Heart right ventricle (tissue), 16 donors: ENCODE data around the gene ZC3H12D. TPM values are rescaled to one million over a fixed set of nuclear protein-coding genes. Genes with fewer than 3 reads are reported as not detected.

Experiments used
- ATAC-seq, 8 donors: fragments of 200-7000 bp; cut with Tn5 transposase; one replicate each; pipeline ENCODE4 v1.9.1; 2020; ENCODE audit warnings: mild to moderate bottlenecking in 8 of 8, moderate library complexity in 8 of 8, moderate number of reproducible peaks in 1 of 8
- DNase-seq, 2 donors: peaks; one replicate each; pipeline ENCODE4 v3.0.0-alpha.2; 2020
- H3K27ac ChIP-seq, 10 donors: fragments of 200-600 bp; sonication (generic) in 2 of 10; one replicate each; pipeline versions ENCODE4 v1.5.0 to v1.8.0; 2020 to 2022; ENCODE audit warnings: mild to moderate bottlenecking in 3 of 10
- H3K27me3 ChIP-seq, 7 donors: fragments of 200-600 bp; one replicate each; pipeline ENCODE4 v1.8.0; 2021 to 2022; ENCODE audit warnings: mild to moderate bottlenecking in 2 of 7
- H3K36me3 ChIP-seq, 9 donors: fragments of 200-600 bp; sonication (generic) in 1 of 9; one replicate each; pipeline versions ENCODE4 v1.5.0 to v1.8.0; 2020 to 2022; ENCODE audit warnings: mild to moderate bottlenecking in 2 of 9
- H3K4me1 ChIP-seq, 9 donors: fragments of 200-600 bp; sonication (generic) in 1 of 9; one replicate each; pipeline versions ENCODE4 v1.5.0 to v1.8.0; 2020 to 2022; ENCODE audit warnings: mild to moderate bottlenecking in 4 of 9
- H3K4me3 ChIP-seq, 10 donors: fragments of 200-600 bp; sonication (generic) in 2 of 10; one replicate each; pipeline versions ENCODE4 v1.5.0 to v1.8.0; 2020 to 2022; ENCODE audit warnings: mild to moderate bottlenecking in 7 of 10, moderate library complexity in 2 of 10
- H3K9me3 ChIP-seq, 11 donors: fragments of 200-600 bp in 10 of 11; sonication (generic) in 2 of 11; one replicate each; pipeline versions ENCODE4 v1.5.0 to v1.8.0; 2013 to 2022; ENCODE audit warnings: mild to moderate bottlenecking in 2 of 11, control low read depth in 1 of 11, moderate library complexity in 1 of 11
- CTCF ChIP-seq, 9 donors: fragments of 200-600 bp; sonication (generic) in 2 of 9; IDR thresholded peaks; one replicate each; pipeline versions ENCODE4 v1.5.0 to v1.8.0; 2021 to 2022; ENCODE audit warnings: antibody characterized with exemption in 9 of 9, mild to moderate bottlenecking in 5 of 9, moderate library complexity in 1 of 9
- WGBS, 2 donors: extraction: QIAGEN DNeasy Blood & Tissue Kit; methylation state at CpG; one replicate each; pipeline ENCODE4 v1.1.7; 2013; ENCODE audit warnings: inconsistent platforms in 1 of 2; 5-methylcytosine and 5-hydroxymethylcytosine counted together
- intact Hi-C, 10 donors: fragments of 100-400 bp; cut with DNase I; formaldehyde crosslinking; loops; one replicate each; pipeline versions ENCODE4 v1.11.1 to v1.14.2; 2022
- polyA plus RNA-seq, 2 donors: library from polyadenylated mRNA; stranded (reverse); fragments of 200-250 nt; gene quantifications; one replicate each; pipeline ENCODE4 v1.2.3, GENCODE V29; 2013
- total RNA-seq, 10 donors: library from RNA; stranded (reverse); fragmentation: NEBNext Ultra II Directional in 3 of 10; extraction: Animal tissue kit (Norgen Biotek cat#: 25700) in 3 of 10; gene quantifications; one replicate each; pipeline versions ENCODE4 v1.2.1 to v1.2.4, GENCODE V29; 2021 to 2023
- donor health status: Arrhythmogenic right ventricular cardiomyopathy.
- donor health status: ischemic (EF 13 %, LVEDD 7.1; RV severe dilation, severe dysfunction).
- donor health status: healthy with polysubstance abuse.
- donor health status: DM: no; HTN: yes; CAD: no.
- donor health status: DM: no; HTN: no; CAD: no.
- donor health status: ischemic (EF 25% LVEDD 6.9; RV normal size, moderate dysfunction).
- donor health status: ischemic (EF 25% LVEDD 5.7; RV mildly dilated, moderate dysfunction).
- donor health status: healthy.
- donor health status: DM: yes; HTN: yes; CAD: no.
- donor health status: Ischemic cardiomyopathy.
- donor health status: ischemic (EF 35%, LVEDD 5.7; RV mildly dilated, moderate dysfunction).
- donor health status: nonischemic (EF 11% LVEDD 7.7; RV severe dilation, severe dysfunction).
- donor health status: DM: yes; HTN: yes; CAD: no.
- donor health status: PGD.
- donor health status: ischemic (EF 29% LVEDD 5.4; RV normal size, mild dysfunction).
- donor health status: nonischemic (EF 23%, LVEDD 6.1; RV moderate dilation, normal function).

The ZC3H12D gene
- total and polyA plus RNA-seq, 12 donors: 0.14 to 1.2 (median 0.31) TPM

- H3K4me3 ChIP-seq: no peak overlapping the region
- 97 to 98% methylated on average over 6 of the region's 6 CpGs for WGBS, 2 donors
- H3K27ac ChIP-seq: no peak overlapping the region
- intact Hi-C loops: no loop called here
- DNase-seq (no peak), ATAC-seq (no peak)
- H3K36me3 ChIP-seq: peaks cover 0 to 76% (median 14%) of the 10 kb centered on the region in 9 donors
- H3K4me1 ChIP-seq: peaks cover 0 to 3% (median 0%) of the 10 kb centered on the region in 9 donors
- H3K9me3 ChIP-seq: peaks cover 0 to 4% (median 0%) of the 10 kb centered on the region in 11 donors
- H3K27me3 ChIP-seq: no peaks in the 10 kb centered on the region
- no peak for TF ChIP-seq CTCF (IDR thresholded peaks at IDR 0.05)
Measured at GRCh38 chr6:149397384-149397783, 87.4 kb downstream of the ZC3H12D start.

Other genes starting within 250 kb of the ZC3H12D start
- gene TAB2, start 167.3 kb downstream of the ZC3H12D start, total RNA-seq: 10 to 100 TPM; 49.1 to 72.5 (median 55.6) TPM
- 10 to 100 TPM; 13.6 to 22.5 TPM for gene TAB2, start 167.3 kb downstream of the ZC3H12D start, polyA plus RNA-seq
- gene SUMO4, start 84.8 kb downstream of the ZC3H12D start, total RNA-seq: under 1 TPM in 9 of 10 donors, not detected in 1; 0.24 to 0.68 (median 0.37) TPM
- gene SUMO4, start 84.8 kb downstream of the ZC3H12D start, polyA plus RNA-seq: under 1 TPM; 0.06 to 0.37 TPM
- 10 to 100 TPM; 15.2 to 22.0 (median 18.1) TPM for gene PPIL4, start 61.0 kb upstream of the ZC3H12D start, total RNA-seq
- gene PPIL4, start 61.0 kb upstream of the ZC3H12D start, polyA plus RNA-seq: 10 to 100 TPM in 1 of 2 donors, 1 to 10 TPM in 1; 9.4 to 15.1 TPM
- 10 to 100 TPM; 48.6 to 59.3 (median 55.7) TPM for gene GINM1, start 81.4 kb upstream of the ZC3H12D start, total RNA-seq
- 10 to 100 TPM; 26.8 to 46.1 TPM for gene GINM1, start 81.4 kb upstream of the ZC3H12D start, polyA plus RNA-seq
- 10 to 100 TPM in 8 of 10 donors, 1 to 10 TPM in 2; 9.4 to 14.2 (median 12.0) TPM for gene KATNA1, start 163.7 kb upstream of the ZC3H12D start, total RNA-seq
- gene KATNA1, start 163.7 kb upstream of the ZC3H12D start, polyA plus RNA-seq: 10 to 100 TPM in 1 of 2 donors, 1 to 10 TPM in 1; 6.8 to 13.3 TPM
- gene LATS1, start 233.1 kb upstream of the ZC3H12D start, total RNA-seq: 10 to 100 TPM; 10.5 to 16.9 (median 13.8) TPM
- gene LATS1, start 233.1 kb upstream of the ZC3H12D start, polyA plus RNA-seq: 10 to 100 TPM in 1 of 2 donors, 1 to 10 TPM in 1; 2.9 to 10.0 TPM